Panc1 (cell line): ENCODE measurements around the gene SELENOT. TPM values are rescaled to one million over a fixed set of nuclear protein-coding genes. Genes with fewer than 3 reads are reported as not detected.

Source experiments
- ATAC-seq: fragments of 200-7000 bp; cut with Tn5 transposase; 2 replicates; pipeline ENCODE4 v1.9.1; 2020; ENCODE audit warnings: mild to moderate bottlenecking, moderate library complexity
- BruUV-seq: library from RNA; stranded (reverse); fragments of 400-500 nt; replicated peaks from 2 replicates; lab custom pipeline; 2021; lab: Mats Ljungman, UMichigan
- CTCF ChIA-PET: fragments of 300-600 bp; sonication (Branson Sonifier 250); formaldehyde crosslinking; loops from one replicate; lab custom pipeline; 2022; ENCODE audit warnings: antibody characterized with exemption; lab: Charles Lee
- POLR2A ChIA-PET: fragments of 300-600 bp; sonication (Branson Sonifier 250); formaldehyde crosslinking; loops from one replicate; lab custom pipeline; 2022; ENCODE audit warnings: antibody characterized with exemption; lab: Charles Lee
- DNase-seq: peaks from one replicate; pipeline ENCODE4 v3.0.0-alpha.2; 2010; ENCODE audit warnings: low read depth, low spot score
- H3K27ac ChIP-seq: 2 replicates; pipeline ENCODE4 v1.5.1; 2011; ENCODE audit warnings: mild to moderate bottlenecking, low read length, inconsistent platforms
- H3K27me3 ChIP-seq: fragments of 200-500 bp; sonication (Bioruptor generic); 2 replicates; pipeline ENCODE4 v1.6.0; 2014; ENCODE audit warnings: low read length, inconsistent platforms; ENCODE audit not compliant: control insufficient read depth, insufficient read depth
- H3K36me3 ChIP-seq: fragments of 200-500 bp; sonication (Bioruptor generic); 2 replicates; pipeline ENCODE4 v1.5.1; 2014; ENCODE audit warnings: inconsistent platforms, mild to moderate bottlenecking, low read length, moderate library complexity; ENCODE audit not compliant: control insufficient read depth, insufficient read depth
- H3K4me1 ChIP-seq: 2 replicates; pipeline ENCODE4 v1.5.1; 2011; ENCODE audit warnings: inconsistent platforms, mild to moderate bottlenecking, low read length, moderate library complexity; ENCODE audit not compliant: control insufficient read depth, insufficient read depth
- H3K4me3 ChIP-seq, 2 experiments: 2 replicates each; pipeline ENCODE4 v1.5.1; 2011 to 2012; ENCODE audit warnings: low read depth in 2 of 2, low read length in 2 of 2, mild to moderate bottlenecking in 2 of 2, inconsistent platforms in 1 of 2, moderate library complexity in 1 of 2
- H3K9me3 ChIP-seq: fragments of 200-500 bp; sonication (Bioruptor generic); 2 replicates; pipeline ENCODE4 v1.5.1; 2014; ENCODE audit warnings: low read depth, mild to moderate bottlenecking, inconsistent platforms, low read length, moderate library complexity; ENCODE audit not compliant: control insufficient read depth, insufficient read depth
- CTCF ChIP-seq: fragments of 450-650 bp; IDR thresholded peaks from 2 replicates; pipeline ENCODE4 v1.5.1; 2017; ENCODE audit warnings: mild to moderate bottlenecking
- POLR2AphosphoS5 ChIP-seq: IDR thresholded peaks from 2 replicates; pipeline ENCODE4 v1.6.1; 2012; ENCODE audit warnings: mild to moderate bottlenecking, low read depth, low read length, moderate library complexity
- REST ChIP-seq, 2 experiments: IDR thresholded peaks; 2 replicates each; pipeline ENCODE4 v1.6.1; 2011 to 2012; ENCODE audit warnings: low read depth in 2 of 2, control low read depth in 1 of 2, low read length in 1 of 2, mild to moderate bottlenecking in 1 of 2, moderate library complexity in 1 of 2; ENCODE audit not compliant: insufficient read depth in 1 of 2
- SIN3A ChIP-seq: IDR thresholded peaks from 2 replicates; pipeline ENCODE4 v1.6.1; 2012; ENCODE audit warnings: low read depth, mild to moderate bottlenecking, low read length, moderate library complexity, borderline replicate concordance; ENCODE audit not compliant: insufficient read depth
- TCF7L2 ChIP-seq: IDR thresholded peaks from 2 replicates; pipeline ENCODE4 v1.6.1; 2011; ENCODE audit warnings: mild to moderate bottlenecking, low read depth, low read length, inconsistent platforms
- in situ Hi-C: cut with HindIII; loops from 2 replicates; pipeline ENCODE4 v1.10.0; 2016; ENCODE audit warnings: low sequenced_read_pairs, low pct_unique_long_range_greater_than_20kb
- intact Hi-C: fragments of 100-400 bp; cut with micrococcal nuclease; formaldehyde crosslinking; loops from one replicate; pipeline ENCODE4 v1.10.0; 2022; ENCODE audit not compliant: unreplicated experiment
- total RNA-seq: library from RNA; stranded (reverse); gene quantifications from one replicate; pipeline ENCODE4 v1.2.1, GENCODE V29; 2021; ENCODE audit not compliant: unreplicated experiment

The SELENOT gene
- total RNA-seq, 1 experiment from 2014 or later, result 114 TPM

DNA sequence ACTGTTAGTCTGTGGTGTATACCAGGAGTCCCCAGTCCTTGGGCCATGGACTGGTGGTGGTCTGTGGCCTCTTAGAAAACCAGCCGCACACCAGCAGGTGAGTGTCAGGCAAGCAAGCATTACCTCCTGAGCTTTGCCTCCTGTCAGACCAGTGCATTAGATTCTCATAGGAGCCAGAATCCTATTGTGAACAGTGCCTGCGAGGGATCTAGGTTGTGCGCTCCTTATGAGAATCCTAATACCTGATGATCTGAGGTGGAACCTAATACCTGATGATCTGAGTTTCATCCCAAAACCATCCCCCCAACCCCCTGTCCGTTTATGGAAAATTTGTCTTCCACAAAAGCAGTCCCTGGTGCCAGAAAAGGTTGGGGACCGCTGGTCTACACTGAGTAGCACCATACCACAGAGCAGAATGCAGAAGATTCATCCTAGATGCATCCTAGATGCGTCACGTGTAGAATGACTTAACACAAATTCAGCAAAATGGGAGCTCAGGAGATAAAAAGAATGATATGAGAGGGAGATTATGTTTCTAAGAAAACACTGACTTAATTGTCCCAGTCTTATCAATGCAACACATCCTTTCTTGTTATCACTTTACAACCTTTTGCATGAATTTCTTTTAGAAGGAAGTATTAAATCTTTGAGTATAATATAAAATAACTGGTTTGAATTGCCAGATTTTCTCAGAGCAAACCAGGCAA lies 28.5 kb downstream of the SELENOT start:
- Histone ChIP-seq H3K9me3 (no peaks in the 10 kb centered on the region), H3K4me3 (no peak overlapping the region), H3K27ac (no peak overlapping the region), H3K4me1 (no peaks in the 10 kb centered on the region), H3K36me3 (peaks cover 13% of the 10 kb centered on the region), H3K27me3 (no peaks in the 10 kb centered on the region)
- intact Hi-C loops, result no loop called here
- no peak for ATAC-seq
- in situ Hi-C loops, result no loop called here
- ChIA-PET POLR2A (interaction anchor here (0.6 kb wide), 1 partner anchor 1117 kb away, joined by 5 read pairs; no protein-coding TSS in a partner anchor), CTCF (no interaction called here)
- TF ChIP-seq SIN3A (no peak), TCF7L2 (no peak), REST (IDR thresholded peaks at IDR 0.05; ENCODE audit: insufficient read depth in 1 of 2, low read depth in 2 of 2, low read length in 1 of 2) (no peak), CTCF (no peak), POLR2AphosphoS5 (no peak)
- DNase-seq, result no peak
- no TSS peak for BruUV-seq

- ChIA-PET CTCF (no interaction called here), POLR2A (interaction anchor here (0.7 kb wide), 1 partner anchor 13 kb away, joined by 3 read pairs; no protein-coding TSS in a partner anchor)
- no peak for DNase-seq
- intact Hi-C loops, result no loop called here
- Histone ChIP-seq H3K27ac (no peak overlapping the region), H3K27me3 (no peaks in the 10 kb centered on the region), H3K4me1 (no peaks in the 10 kb centered on the region), H3K4me3 (no peak overlapping the region), H3K9me3 (no peaks in the 10 kb centered on the region), H3K36me3 (no peaks in the 10 kb centered on the region)
- ATAC-seq, result no peak
- TF ChIP-seq SIN3A (no peak), REST (IDR thresholded peaks at IDR 0.05; ENCODE audit: insufficient read depth in 1 of 2, low read depth in 2 of 2, low read length in 1 of 2) (no peak), TCF7L2 (no peak), POLR2AphosphoS5 (no peak), CTCF (no peak)
- BruUV-seq, result no TSS peak
- in situ Hi-C loops, result no loop called here
Observed at GRCh38 chr3:150635076-150635475, 32.0 kb downstream of the SELENOT start.
